ENCODE data around the gene LILRB5.

DNA sequence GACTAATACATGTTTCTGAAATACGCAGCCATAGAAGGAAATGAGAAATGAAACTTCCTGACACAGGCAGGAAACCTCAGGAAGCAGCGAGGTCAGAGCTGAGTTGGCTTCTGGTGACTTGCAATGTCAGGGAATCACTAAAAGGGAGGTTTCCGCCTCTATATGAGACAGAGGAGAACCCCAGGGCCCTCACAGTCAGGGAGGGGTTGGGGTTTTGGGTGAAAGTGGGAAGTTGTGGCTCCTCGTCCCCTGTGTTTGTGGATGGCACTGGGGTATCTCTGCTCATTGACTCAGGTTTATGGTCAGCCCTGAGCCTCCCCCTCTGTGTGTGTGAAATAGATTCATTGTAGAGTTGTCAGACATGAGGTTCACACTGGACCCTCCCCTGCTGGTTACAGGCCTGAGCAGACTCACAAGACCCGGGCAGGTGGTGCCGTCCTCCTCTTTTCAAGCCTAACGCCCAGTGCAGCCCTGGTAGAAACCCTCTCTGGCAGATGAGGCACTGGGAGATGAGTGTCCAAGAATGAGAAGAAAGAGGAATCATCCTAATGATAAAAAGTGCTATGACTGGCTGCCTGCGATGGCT is 9.0 kb downstream of the LILRB5 start:
- TF ChIP-seq POLR2AphosphoS5 (IDR thresholded peaks at IDR 0.05; ENCODE audit: low read depth, low read length), result no peak
- no peak for TF ChIP-seq POLR2A (IDR thresholded peaks at IDR 0.05; ENCODE audit: low read depth, low read length)
- no peak for TF ChIP-seq TAF1 (IDR thresholded peaks at IDR 0.05; ENCODE audit: borderline replicate concordance, low read depth, low read length)

Measured in GM12892 (cell line).